GM12892 (cell line): Measurements from ENCODE around the gene NDN.

Experiments used
- DNase-seq: peaks from one replicate; pipeline ENCODE4 v3.0.0; 2011; ENCODE audit not compliant: insufficient read length
- FAIRE-seq: peaks from 2 replicates; lab custom pipeline; 2011; peaks lifted over from hg19 to GRCh38; lab: Jason Lieb, UNC
- POLR2A ChIP-seq: IDR thresholded peaks from 2 replicates; pipeline ENCODE4 v1.6.1; 2011; ENCODE audit warnings: low read depth, low read length, control low read depth
- POLR2AphosphoS5 ChIP-seq: IDR thresholded peaks from 2 replicates; pipeline ENCODE4 v1.6.1; 2011; ENCODE audit warnings: low read depth, low read length, control low read depth
- TAF1 ChIP-seq: IDR thresholded peaks from 2 replicates; pipeline ENCODE4 v1.6.1; 2011; ENCODE audit warnings: low read depth, mild to moderate bottlenecking, control low read depth, low read length, borderline replicate concordance

Gene NDN

GRCh38 chr15:23648920-23649515, 38.1 kb downstream of the NDN start:
- FAIRE-seq (no peak), DNase-seq (no peak)
- TF ChIP-seq POLR2AphosphoS5 (no peak), TAF1 (no peak), POLR2A (no peak)

GRCh38 chr15:23647421-23648370, 39.4 kb downstream of the NDN start, which contains the start of gene MAGEL2:
Gene MAGEL2, minus strand, starts transcription at chr15:23647867. Its CDS starts 125 bp downstream, at chr15:23647742.
- FAIRE-seq (no peak), DNase-seq (no peak)
- TF ChIP-seq POLR2AphosphoS5 = no peak
- no peak for TF ChIP-seq TAF1
- TF ChIP-seq POLR2A = no peak

- no peak for TF ChIP-seq POLR2AphosphoS5
- DNase-seq (no peak), FAIRE-seq (no peak)
These were observed 40.2 kb downstream of the NDN start for GRCh38 chr15:23647001-23647295.

- peak; percentile 23 for DNase-seq
- TF ChIP-seq POLR2AphosphoS5 = no peak
- no peak for TF ChIP-seq POLR2A
- no peak for TF ChIP-seq TAF1
- FAIRE-seq = no peak
These were observed 40.7 kb downstream of the NDN start for GRCh38 chr15:23646165-23647000.

GRCh38 chr15:23645371-23646164, 41.5 kb downstream of the NDN start:
- no peak for FAIRE-seq
- TF ChIP-seq POLR2AphosphoS5 (no peak), TAF1 (no peak), POLR2A (no peak)
- DNase-seq = no peak

- FAIRE-seq (no peak), DNase-seq (no peak)
- TF ChIP-seq TAF1 (no peak), POLR2A (no peak), POLR2AphosphoS5 (no peak)
These were observed 42.3 kb downstream of the NDN start for GRCh38 chr15:23644829-23645228.

- no peak for FAIRE-seq
- TF ChIP-seq POLR2AphosphoS5 (no peak), TAF1 (no peak)
These were observed 44.6 kb downstream of the NDN start for GRCh38 chr15:23642413-23643044.

More at GRCh38 chr15:23642413-23643044, 44.6 kb downstream of the NDN start:
- peak; percentile 25 for DNase-seq
